Thyroid gland (tissue), 4 donors: ENCODE data around the gene NPNT. TPM values are rescaled to one million over a fixed set of nuclear protein-coding genes. Genes with fewer than 3 reads are reported as not detected.
"Not testable (repeated sequence)": the region's sequence is repeated elsewhere in the genome, so short reads cannot be mapped to it uniquely, and the experiment has no call there.

Experiments used
- DNase-seq, 2 donors: peaks; one replicate each; pipeline ENCODE4 v3.0.0-alpha.2; 2019
- H3K27ac ChIP-seq, 3 donors: fragments of 200-600 bp; sonication (generic); 1 replicate in 2 of 3; 2 replicates in 1 of 3; pipeline ENCODE4 v1.5.1; 2016 to 2019; ENCODE audit warnings: mild to moderate bottlenecking in 1 of 3, moderate library complexity in 1 of 3
- H3K27me3 ChIP-seq: fragments of 200-600 bp; sonication (generic); one replicate; pipeline ENCODE4 v1.5.1; 2019
- H3K36me3 ChIP-seq, 2 donors: fragments of 200-600 bp; sonication (generic); one replicate each; pipeline ENCODE4 v1.5.1; 2016 to 2019
- H3K4me1 ChIP-seq, 2 donors: fragments of 200-600 bp; sonication (generic); one replicate each; pipeline ENCODE4 v1.5.1; 2017 to 2019
- H3K4me3 ChIP-seq, 3 donors: fragments of 200-600 bp; sonication (generic); replicated peaks in 1 of 3; 1 replicate in 2 of 3; 2 replicates in 1 of 3; pipeline ENCODE4 v1.5.1; 2016; ENCODE audit warnings: mild to moderate bottlenecking in 1 of 3
- H3K9me3 ChIP-seq: fragments of 200-600 bp; sonication (generic); one replicate; pipeline ENCODE4 v1.5.1; 2017
- POLR2A ChIP-seq, 2 donors: fragments of 450-650 bp; IDR thresholded peaks; one replicate each; pipeline ENCODE4 v1.6.1; 2017; ENCODE audit warnings: antibody characterized with exemption in 2 of 2, mild to moderate bottlenecking in 2 of 2, moderate library complexity in 1 of 2
- WGBS, 2 donors: methylation state at CpG; one replicate each; pipeline ENCODE4 v1.1.5; 2017; 5-methylcytosine and 5-hydroxymethylcytosine counted together
- intact Hi-C: fragments of 100-400 bp; cut with DNase I; formaldehyde crosslinking; loops from one replicate; pipeline ENCODE4 v1.15.1; 2023
- total RNA-seq, 4 donors: library from RNA; depleted of rRNA; stranded (reverse); fragments of >200 nt; gene quantifications; one replicate each; pipeline ENCODE4 v1.2.3, GENCODE V29; 2016
- TF ChIP-seq, protein P1 (sequence below), 6 experiments: fragments of 200-600 bp in 3 of 6; fragments of 450-650 bp in 3 of 6; sonication (generic) in 3 of 6; IDR thresholded peaks; one replicate each; pipeline ENCODE4 v1.5.1; 2016 to 2019; ENCODE audit warnings: antibody characterized with exemption in 6 of 6, mild to moderate bottlenecking in 2 of 6, inconsistent platforms in 1 of 6, moderate library complexity in 1 of 6

The NPNT gene, protein sequence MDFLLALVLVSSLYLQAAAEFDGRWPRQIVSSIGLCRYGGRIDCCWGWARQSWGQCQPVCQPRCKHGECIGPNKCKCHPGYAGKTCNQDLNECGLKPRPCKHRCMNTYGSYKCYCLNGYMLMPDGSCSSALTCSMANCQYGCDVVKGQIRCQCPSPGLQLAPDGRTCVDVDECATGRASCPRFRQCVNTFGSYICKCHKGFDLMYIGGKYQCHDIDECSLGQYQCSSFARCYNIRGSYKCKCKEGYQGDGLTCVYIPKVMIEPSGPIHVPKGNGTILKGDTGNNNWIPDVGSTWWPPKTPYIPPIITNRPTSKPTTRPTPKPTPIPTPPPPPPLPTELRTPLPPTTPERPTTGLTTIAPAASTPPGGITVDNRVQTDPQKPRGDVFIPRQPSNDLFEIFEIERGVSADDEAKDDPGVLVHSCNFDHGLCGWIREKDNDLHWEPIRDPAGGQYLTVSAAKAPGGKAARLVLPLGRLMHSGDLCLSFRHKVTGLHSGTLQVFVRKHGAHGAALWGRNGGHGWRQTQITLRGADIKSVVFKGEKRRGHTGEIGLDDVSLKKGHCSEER
- 100 to 1,000 TPM; 630 to 907 (median 817) TPM for total RNA-seq

DNA sequence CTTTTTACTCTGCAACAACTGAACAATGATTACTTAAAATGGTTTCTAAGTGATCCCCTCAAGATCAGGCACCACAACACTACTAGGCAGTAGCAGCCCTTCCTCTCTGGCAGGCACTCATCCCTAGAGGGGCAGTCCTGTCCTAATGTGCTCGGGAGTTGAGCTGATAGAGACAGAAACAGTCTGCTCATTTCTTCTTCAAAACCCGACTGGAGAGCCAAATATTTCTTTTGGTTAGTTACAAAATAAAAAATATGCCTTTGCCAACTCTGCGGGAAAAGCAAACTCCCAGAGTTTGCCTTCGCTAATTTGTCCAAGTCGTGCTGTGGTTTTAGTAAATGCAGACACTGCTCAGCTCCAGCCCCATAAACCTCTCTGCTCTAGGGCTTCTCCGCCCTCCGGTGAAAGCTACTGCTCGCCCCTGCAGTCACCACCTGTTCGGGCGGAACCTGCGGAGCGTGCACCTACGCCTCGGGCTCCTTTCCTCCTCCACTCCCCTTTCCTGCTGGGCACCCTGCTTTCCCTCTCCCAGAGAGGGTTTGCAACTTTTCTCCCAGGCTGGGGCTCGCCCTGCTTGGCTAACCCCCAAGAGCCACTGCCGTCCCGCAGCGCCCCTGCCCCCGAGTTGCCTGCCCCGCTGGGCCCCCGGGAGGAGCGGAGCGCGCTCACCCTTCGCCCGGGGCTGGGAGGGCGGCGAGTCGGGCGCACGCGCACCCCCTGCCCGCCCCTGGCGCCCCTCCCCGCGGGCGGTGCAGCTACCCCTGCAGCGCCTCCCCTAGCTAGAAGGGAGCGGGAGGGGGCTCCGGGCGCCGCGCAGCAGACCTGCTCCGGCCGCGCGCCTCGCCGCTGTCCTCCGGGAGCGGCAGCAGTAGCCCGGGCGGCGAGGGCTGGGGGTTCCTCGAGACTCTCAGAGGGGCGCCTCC, at the start of gene NPNT:
NPNT (plus strand) TSS at position 812 of the 923 bp plus-strand sequence. CDS start 182 bp downstream, outside the sequence.
- Histone ChIP-seq H3K36me3 (no peaks in the 10 kb centered on the region), H3K4me1 (peaks cover 23 to 34% of the 10 kb centered on the region in 2 donors), H3K4me3 (peak within 1 kb of the TSS; percentile 54 to 81 (median 77)), H3K27me3 (no peaks in the 10 kb centered on the region), H3K9me3 (no peaks in the 10 kb centered on the region), H3K27ac (peak within 1 kb of the TSS; percentile 86 to 96 (median 95))
- TF ChIP-seq, protein P1, sequence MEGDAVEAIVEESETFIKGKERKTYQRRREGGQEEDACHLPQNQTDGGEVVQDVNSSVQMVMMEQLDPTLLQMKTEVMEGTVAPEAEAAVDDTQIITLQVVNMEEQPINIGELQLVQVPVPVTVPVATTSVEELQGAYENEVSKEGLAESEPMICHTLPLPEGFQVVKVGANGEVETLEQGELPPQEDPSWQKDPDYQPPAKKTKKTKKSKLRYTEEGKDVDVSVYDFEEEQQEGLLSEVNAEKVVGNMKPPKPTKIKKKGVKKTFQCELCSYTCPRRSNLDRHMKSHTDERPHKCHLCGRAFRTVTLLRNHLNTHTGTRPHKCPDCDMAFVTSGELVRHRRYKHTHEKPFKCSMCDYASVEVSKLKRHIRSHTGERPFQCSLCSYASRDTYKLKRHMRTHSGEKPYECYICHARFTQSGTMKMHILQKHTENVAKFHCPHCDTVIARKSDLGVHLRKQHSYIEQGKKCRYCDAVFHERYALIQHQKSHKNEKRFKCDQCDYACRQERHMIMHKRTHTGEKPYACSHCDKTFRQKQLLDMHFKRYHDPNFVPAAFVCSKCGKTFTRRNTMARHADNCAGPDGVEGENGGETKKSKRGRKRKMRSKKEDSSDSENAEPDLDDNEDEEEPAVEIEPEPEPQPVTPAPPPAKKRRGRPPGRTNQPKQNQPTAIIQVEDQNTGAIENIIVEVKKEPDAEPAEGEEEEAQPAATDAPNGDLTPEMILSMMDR (IDR thresholded peaks at IDR 0.05) = no peak
- peak; percentile 83 to 96 for TF ChIP-seq POLR2A (IDR thresholded peaks at IDR 0.05)
- WGBS, 2 donors = 1 to 3% methylated on average over 15 to 20 of the region's 56 CpGs
- DNase-seq = peak; percentile 86
- intact Hi-C loops = loop anchor here (5.0 kb wide), 1 partner anchor 37 kb away; no protein-coding TSS in a partner anchor

DNA sequence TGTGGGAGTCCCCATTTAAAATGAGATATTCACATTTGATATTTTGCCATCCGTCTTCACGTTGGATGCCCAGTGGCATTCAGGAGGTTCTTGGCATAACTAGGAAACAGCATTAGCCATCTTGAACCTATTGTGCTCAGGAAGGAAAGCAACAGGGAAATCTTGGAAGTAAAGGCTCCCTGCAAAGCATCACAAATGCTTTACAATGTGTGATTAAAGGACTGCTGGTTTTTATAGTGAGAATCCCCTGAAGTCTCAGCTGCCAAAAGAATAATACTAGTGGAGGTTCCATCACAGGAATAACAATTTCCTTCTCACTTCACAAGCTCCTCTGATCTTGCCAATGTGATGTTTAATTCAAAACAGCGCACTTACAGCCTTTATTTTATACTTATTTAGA, 49.7 kb upstream of the NPNT start:
- no peaks in the 10 kb centered on the region for H3K27me3 ChIP-seq
- no peak overlapping the region for H3K27ac ChIP-seq
- intact Hi-C loops = no loop called here
- no peaks in the 10 kb centered on the region for H3K9me3 ChIP-seq
- peaks cover 0 to 5% of the 10 kb centered on the region in 2 donors for H3K4me1 ChIP-seq
- no peak overlapping the region for H3K4me3 ChIP-seq
- TF ChIP-seq POLR2A (IDR thresholded peaks at IDR 0.05) = no peak
- TF ChIP-seq, protein P1 (IDR thresholded peaks at IDR 0.05) = no peak
- no peak for DNase-seq
- WGBS, 2 donors = 82 to 90% methylated on average over 3 of the region's 3 CpGs
- H3K36me3 ChIP-seq = no peaks in the 10 kb centered on the region

DNA sequence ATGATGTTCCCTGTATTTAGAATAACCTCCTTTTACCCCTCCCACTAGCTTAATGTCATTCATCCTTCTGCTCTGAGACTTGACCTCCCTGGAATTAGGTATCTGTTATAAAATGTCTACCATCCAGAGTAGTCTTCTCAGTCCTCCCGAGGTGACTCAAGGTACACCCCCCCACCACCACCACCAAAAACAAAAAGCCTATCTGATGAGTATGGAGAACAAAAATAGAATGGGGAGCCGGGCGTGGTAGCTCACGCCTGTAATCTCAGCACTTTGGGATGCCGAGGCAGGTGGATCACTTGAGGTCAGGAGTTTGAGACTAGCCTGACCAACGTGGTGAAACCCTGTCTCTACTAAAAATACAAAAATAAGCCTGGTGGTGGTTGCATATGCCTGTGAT, 46.9 kb upstream of the NPNT start:
- intact Hi-C loops, H3K4me1 ChIP-seq, H3K27ac ChIP-seq, DNase-seq, H3K9me3 ChIP-seq, H3K36me3 ChIP-seq, H3K27me3 ChIP-seq, H3K4me3 ChIP-seq: not testable (repeated sequence)
- 91 to 96% methylated on average over 6 of the region's 6 CpGs for WGBS, 2 donors

DNA sequence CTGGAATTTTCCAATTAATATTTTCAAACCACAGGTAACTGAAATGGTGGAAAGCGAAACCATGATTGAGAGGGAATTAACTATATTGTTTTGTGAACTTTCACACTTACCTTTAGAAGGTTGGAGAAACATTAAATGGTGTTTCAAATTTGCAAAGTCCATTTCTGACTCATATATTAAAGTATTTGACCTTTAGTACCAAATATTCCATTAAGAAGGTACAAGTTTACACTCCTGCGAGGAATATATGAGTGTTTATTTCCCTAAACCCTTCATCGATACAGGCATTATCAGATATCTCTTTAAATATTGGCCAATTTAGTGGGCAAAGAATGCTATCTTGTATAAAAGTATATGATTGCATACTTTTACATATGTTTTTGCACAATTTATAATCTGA, 44.1 kb upstream of the NPNT start:
- Histone ChIP-seq H3K27me3 (no peaks in the 10 kb centered on the region), H3K9me3 (no peaks in the 10 kb centered on the region), H3K36me3 (no peaks in the 10 kb centered on the region), H3K4me1 (no peaks in the 10 kb centered on the region), H3K27ac (no peak overlapping the region), H3K4me3 (no peak overlapping the region)
- DNase-seq = no peak
- no peak for TF ChIP-seq POLR2A (IDR thresholded peaks at IDR 0.05)
- TF ChIP-seq, protein P1 (IDR thresholded peaks at IDR 0.05) = no peak
- 97 to 98% methylated on average over 3 of the region's 3 CpGs for WGBS, 2 donors
- intact Hi-C loops = no loop called here

DNA sequence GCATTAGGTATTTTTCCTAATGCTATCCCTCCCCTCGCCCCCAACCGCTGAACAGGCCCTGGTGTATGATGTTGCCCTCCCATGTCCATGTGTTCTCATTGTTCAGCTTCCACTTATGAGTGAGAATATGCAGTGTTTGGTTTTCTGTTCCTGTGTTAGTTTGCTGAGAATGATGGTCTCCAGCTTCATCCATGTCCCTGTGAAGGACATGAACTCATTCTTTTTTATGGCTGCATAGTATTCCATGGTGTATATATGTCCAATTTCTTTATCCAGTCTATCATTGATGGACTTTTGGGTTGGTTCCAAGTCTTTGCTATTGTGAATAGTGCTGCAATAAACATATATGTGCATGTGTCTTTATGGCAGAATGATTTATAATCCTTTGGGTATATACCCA, 43.0 kb upstream of the NPNT start:
- H3K4me1 ChIP-seq, intact Hi-C loops, H3K9me3 ChIP-seq, H3K36me3 ChIP-seq, H3K4me3 ChIP-seq, H3K27me3 ChIP-seq, H3K27ac ChIP-seq, DNase-seq: not testable (repeated sequence)
- WGBS, 2 donors = 95 to 98% methylated on average over 2 of the region's 2 CpGs
